ENCODE data around the gene LHCGR.

The LHCGR gene

GRCh38 chr2:48755473-48755872 lies at the start of gene LHCGR:
LHCGR (minus strand) TSS chr2:48755724; CDS start chr2:48755671, 53 bp downstream.
- no peak for DNase-seq

GRCh38 chr2:48799601-48800000 lies 44.1 kb upstream of the LHCGR start:
- DNase-seq, result no peak

- DNase-seq, result no peak
These were observed 39.5 kb upstream of the LHCGR start for GRCh38 chr2:48795065-48795464.

- no peak for DNase-seq
These were observed 38.1 kb upstream of the LHCGR start for GRCh38 chr2:48793671-48794070.

- no peak for DNase-seq
These were observed 36.5 kb upstream of the LHCGR start for GRCh38 chr2:48792030-48792429.

GRCh38 chr2:48790407-48791170 lies 35.1 kb upstream of the LHCGR start:
- no peak for DNase-seq

GRCh38 chr2:48787580-48787979 lies 32.1 kb upstream of the LHCGR start:
- no peak for DNase-seq

- DNase-seq, result no peak
These were observed 25.8 kb upstream of the LHCGR start for GRCh38 chr2:48781366-48781765.

GRCh38 chr2:48779019-48779716 lies 23.6 kb upstream of the LHCGR start:
- no peak for DNase-seq

- no peak for DNase-seq
These were observed 18.7 kb upstream of the LHCGR start for GRCh38 chr2:48774251-48774650.

GRCh38 chr2:48771241-48772014 lies 15.9 kb upstream of the LHCGR start:
- DNase-seq, result no peak

GRCh38 chr2:48770181-48770580 lies 14.7 kb upstream of the LHCGR start:
- no peak for DNase-seq

- DNase-seq, result no peak
These were observed 13.1 kb upstream of the LHCGR start for GRCh38 chr2:48768669-48769068.

- DNase-seq, result no peak
These were observed 11.8 kb upstream of the LHCGR start for GRCh38 chr2:48767330-48767729.

- DNase-seq, result no peak
These were observed 5.3 kb upstream of the LHCGR start for GRCh38 chr2:48760826-48761225.

- no peak for DNase-seq
These were observed 4.2 kb upstream of the LHCGR start for GRCh38 chr2:48759682-48760081.

GRCh38 chr2:48756289-48756688 lies 765 bp upstream of the LHCGR start:
- DNase-seq, result no peak

- DNase-seq, result no peak
These were observed 650 bp downstream of the LHCGR start for GRCh38 chr2:48754874-48755273.

GRCh38 chr2:48753228-48753627 lies 2.3 kb downstream of the LHCGR start:
- no peak for DNase-seq

GRCh38 chr2:48750128-48750739 lies 5.3 kb downstream of the LHCGR start:
- DNase-seq, result no peak

- no peak for DNase-seq
These were observed 6.0 kb downstream of the LHCGR start for GRCh38 chr2:48749291-48750127.

GRCh38 chr2:48747319-48747718 lies 8.2 kb downstream of the LHCGR start:
- DNase-seq, result no peak

All from CD4-positive, alpha-beta T cell treated with Interleukin-1 beta for 1 hour (primary cell).